ENCODE data around the gene ATP1A3.

The ATP1A3 gene

DNA sequence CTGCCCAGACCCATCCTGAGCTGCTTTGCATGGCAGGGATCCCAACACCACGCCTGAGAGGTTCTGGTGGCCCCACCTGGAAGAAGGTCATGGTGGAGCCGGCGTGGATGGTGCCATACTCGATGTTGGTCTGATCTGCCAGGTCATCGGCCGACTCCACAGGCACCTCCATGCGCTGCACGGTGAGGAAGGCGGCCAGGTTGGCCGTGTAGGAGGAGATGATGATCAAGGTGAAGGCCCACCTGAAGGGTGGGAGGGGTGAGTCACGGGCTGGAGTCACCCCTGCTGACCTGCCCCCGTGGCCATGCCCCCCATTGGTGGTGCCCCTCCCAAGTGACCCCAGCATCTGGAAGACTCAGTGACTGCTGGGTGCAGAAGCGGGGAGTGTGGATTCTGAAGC lies 12.5 kb upstream of the ATP1A3 start:
- no peak for TF ChIP-seq CTCF (IDR thresholded peaks at IDR 0.05; ENCODE audit: low read depth, low read length)
- DNase-seq (ENCODE audit: extremely low read depth, low read depth), result no peak

GRCh38 chr19:42005504-42005903 lies 11.5 kb upstream of the ATP1A3 start:
- DNase-seq (ENCODE audit: extremely low read depth, low read depth), result no peak
- no peak for TF ChIP-seq CTCF (IDR thresholded peaks at IDR 0.05; ENCODE audit: low read depth, low read length)

- DNase-seq (ENCODE audit: extremely low read depth, low read depth), result no peak
- TF ChIP-seq CTCF (IDR thresholded peaks at IDR 0.05; ENCODE audit: low read depth, low read length), result no peak
These were observed 9.7 kb upstream of the ATP1A3 start for GRCh38 chr19:42003506-42004294.

GRCh38 chr19:41999878-42000208 lies 5.8 kb upstream of the ATP1A3 start:
- TF ChIP-seq CTCF (IDR thresholded peaks at IDR 0.05; ENCODE audit: low read depth, low read length), result no peak
- DNase-seq (ENCODE audit: extremely low read depth, low read depth), result no peak

GRCh38 chr19:41999071-41999877 lies 5.2 kb upstream of the ATP1A3 start:
- TF ChIP-seq CTCF (IDR thresholded peaks at IDR 0.05; ENCODE audit: low read depth, low read length), result no peak
- DNase-seq (ENCODE audit: extremely low read depth, low read depth), result no peak

- peak; percentile 74 for TF ChIP-seq CTCF (IDR thresholded peaks at IDR 0.05; ENCODE audit: low read depth, low read length)
- DNase-seq (ENCODE audit: extremely low read depth, low read depth), result no peak
These were observed 4.4 kb upstream of the ATP1A3 start for GRCh38 chr19:41998246-41999020.

Data from AG09319 (cell line).